HPDE6-E6E7 (cell line): ENCODE measurements around the gene NEK8.
"Not testable (repeated sequence)": the region's sequence is repeated elsewhere in the genome, so short reads cannot be mapped to it uniquely, and the experiment has no call there.

Source experiments
- DNase-seq: peaks from one replicate; pipeline ENCODE4 v3.0.0; 2011; ENCODE audit warnings: missing footprints; ENCODE audit errors: extremely low spot score

The NEK8 gene

GRCh38 chr17:28725660-28726225 is 2.8 kb upstream of the NEK8 start:
- DNase-seq, result no peak

- no peak for DNase-seq
Measured at GRCh38 chr17:28726226-28726626, 2.4 kb upstream of the NEK8 start, which contains the start of gene TLCD1. Gene TLCD1, minus strand, starts transcription at chr17:28726233. Its CDS starts 136 bp downstream, at chr17:28726097.

DNA sequence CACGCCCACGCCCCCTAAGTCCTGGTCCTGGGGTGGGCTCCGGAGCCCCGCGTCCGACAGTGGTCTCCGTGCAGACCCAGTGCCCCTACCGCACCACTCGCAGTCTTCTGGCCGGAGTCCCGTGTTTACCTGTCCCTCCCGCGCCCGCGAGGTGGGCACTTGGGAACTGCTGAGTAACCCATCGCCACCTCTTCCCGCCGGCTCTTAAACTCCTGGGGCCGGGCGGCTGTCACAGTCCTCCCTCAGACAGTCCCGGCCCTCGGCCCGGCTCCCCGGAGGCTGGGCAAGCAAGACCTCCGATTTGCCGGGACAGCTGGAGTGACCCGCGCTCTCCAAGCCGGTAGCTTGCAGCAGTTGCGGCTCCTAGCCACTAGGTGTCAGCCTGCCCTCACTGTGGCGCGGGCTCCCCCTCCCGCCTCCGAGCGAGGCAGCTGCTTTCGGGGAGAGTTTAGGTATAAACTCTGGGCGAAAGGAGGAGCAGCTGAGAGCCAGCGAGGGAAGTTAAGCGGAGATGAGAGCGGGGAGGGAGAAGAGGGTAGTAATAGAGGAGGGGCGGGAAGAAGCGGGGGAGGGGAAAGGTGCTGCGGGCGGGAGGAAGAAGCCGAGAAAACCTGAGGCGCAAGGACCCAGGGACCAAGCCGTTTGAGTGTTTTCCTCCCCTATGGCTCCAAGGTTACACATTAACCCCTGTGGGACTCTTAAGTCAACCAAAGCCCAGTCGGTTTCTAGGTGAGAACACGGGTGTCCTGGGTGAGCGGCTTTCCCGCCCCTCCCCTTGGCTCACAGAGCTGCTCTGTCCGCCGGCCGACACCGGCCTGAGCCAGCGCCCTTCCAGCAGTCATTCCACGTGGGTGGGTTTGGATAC is 1.7 kb upstream of the NEK8 start:
- no peak for DNase-seq

- DNase-seq, result no peak
Measured at GRCh38 chr17:28729950-28730330, 1.4 kb downstream of the NEK8 start.

GRCh38 chr17:28733346-28733745 is 4.8 kb downstream of the NEK8 start:
- no peak for DNase-seq

DNA sequence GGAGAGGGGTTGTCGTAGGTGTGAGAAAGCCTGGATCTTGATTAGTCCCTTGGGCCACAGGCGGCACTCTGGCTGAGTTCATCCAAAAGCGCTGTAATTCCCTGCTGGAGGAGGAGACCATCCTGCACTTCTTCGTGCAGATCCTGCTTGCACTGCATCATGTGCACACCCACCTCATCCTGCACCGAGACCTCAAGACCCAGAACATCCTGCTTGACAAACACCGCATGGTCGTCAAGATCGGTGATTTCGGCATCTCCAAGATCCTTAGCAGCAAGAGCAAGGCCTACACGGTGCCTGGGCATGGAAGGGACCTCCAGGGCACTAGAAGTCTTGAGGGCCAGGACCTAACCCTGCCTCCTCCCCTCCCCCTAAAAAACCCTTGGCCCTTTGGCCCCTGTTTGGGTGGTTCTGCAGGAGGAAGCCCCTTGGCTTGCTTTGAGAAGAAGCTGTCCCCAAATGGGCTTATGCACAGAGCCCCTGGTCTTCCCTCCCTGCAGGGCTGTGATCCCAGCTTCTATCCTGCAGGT is 6.2 kb downstream of the NEK8 start:
- DNase-seq, result no peak

GRCh38 chr17:28735242-28735722 is 6.7 kb downstream of the NEK8 start:
- no peak for DNase-seq

DNA sequence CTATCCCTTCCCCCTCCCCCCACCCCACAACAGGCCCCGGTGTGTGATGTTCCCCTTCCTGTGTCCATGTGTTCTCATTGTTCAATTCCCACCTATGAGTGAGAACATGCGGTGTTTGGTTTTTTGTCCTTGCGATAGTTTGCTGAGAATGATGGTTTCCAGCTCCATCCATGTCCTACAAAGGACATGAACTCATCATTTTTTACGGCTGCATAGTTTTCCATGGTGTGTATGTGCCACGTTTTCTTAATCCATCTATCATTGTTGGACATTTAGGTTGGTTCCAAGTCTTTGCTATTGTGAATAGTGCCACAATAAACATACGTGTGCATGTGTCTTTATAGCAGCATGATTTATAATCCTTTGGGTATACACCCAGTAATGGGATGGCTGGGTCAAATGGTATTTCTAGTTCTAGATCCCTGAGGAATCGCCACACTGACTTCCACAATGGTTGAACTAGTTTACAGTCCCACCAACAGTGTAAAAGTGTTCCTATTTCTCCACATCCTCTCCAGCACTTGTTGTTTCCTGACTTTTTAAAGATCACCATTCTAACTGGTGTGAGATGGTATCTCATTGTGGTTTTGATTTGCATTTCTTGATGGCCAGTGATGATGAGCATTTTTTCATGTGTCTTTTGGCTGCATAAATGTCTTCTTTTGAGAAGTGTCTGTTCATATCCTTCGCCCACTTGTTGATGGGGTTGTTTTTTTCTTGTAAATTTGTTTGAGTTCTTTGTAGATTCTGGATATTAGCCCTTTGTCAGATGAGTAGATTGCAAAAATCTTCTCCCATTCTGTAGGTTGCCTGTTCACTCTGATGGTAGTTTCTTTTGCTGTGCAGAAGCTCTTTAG is 7.6 kb downstream of the NEK8 start:
- not testable (repeated sequence) for DNase-seq

DNA sequence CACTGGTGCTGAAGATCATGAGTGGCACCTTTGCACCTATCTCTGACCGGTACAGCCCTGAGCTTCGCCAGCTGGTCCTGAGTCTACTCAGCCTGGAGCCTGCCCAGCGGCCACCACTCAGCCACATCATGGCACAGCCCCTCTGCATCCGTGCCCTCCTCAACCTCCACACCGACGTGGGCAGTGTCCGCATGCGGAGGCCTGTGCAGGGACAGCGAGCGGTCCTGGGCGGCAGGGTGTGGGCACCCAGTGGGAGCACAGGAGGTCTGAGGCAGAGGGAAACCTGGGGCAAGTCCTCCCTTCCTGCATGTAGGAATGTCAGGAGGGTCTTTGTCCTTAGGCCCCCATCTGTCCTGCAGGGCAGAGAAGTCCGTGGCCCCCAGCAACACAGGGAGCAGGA is 8.7 kb downstream of the NEK8 start:
- DNase-seq, result no peak

DNA sequence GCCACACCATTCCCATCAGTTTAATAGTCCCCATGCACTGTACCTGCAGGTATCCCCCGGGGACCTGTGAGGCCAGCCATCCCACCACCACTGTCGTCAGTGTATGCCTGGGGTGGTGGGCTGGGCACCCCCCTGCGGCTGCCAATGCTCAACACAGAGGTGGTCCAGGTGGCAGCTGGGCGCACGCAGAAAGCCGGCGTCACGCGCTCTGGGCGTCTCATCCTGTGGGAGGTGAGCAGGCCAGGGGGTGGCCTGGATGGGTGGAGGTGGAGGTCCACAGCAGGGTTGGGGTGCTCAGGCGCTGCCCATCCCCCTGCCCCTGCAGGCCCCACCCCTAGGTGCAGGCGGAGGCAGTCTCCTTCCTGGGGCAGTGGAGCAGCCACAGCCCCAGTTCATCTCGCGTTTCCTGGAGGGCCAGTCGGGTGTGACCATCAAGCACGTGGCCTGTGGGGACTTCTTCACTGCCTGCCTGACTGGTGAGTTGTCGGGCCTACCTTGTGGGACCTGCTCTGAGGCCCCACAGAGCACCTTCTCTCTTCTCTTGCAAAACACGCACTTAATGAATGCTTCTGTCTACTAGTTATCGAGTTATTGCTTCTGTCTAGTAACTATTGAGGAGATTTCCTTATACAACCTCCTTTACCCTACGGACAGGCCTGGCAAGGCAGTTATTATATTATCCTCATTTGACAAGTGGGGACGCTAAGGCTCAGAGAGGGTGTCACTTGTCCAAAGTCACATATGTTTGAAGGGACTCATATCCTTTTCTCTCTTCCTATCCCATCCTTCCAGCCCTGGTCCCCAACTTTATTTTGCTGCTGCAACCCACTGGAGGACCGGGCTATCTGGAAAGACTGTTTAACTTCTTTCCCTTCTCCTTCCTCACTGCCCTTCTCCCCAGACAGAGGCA is 9.4 kb downstream of the NEK8 start:
- DNase-seq, result no peak

DNA sequence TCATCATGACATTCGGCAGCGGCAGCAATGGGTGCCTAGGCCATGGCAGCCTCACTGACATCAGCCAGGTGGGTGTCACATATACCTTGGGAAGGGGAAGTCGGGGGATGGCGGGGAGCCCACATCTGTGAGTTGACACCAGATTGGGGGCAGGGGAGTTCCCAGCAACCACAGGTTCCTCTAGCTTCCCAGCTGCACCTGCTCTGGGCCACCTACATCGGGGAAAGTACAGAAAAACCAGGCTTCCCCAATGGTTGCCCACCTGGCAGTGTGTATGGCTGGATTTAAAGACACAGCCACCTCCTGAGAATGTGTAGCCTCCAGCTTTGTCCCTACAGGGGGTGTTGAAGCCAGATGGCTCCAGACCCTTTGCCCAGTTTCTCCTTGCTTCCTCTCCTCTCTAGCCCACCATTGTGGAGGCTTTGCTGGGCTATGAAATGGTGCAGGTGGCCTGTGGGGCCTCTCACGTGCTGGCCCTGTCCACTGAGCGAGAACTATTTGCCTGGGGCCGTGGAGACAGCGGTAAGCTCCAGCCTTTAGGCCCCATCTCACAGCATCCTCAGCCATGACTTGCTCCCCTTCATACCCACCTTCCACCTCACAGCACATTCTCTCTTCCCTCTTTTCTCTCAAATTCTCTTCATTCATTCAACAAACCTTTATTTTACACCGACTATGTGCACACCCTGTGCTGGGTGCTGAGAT is 10.2 kb downstream of the NEK8 start:
- no peak for DNase-seq

GRCh38 chr17:28740406-28741357 is 12.1 kb downstream of the NEK8 start:
- no peak for DNase-seq

DNA sequence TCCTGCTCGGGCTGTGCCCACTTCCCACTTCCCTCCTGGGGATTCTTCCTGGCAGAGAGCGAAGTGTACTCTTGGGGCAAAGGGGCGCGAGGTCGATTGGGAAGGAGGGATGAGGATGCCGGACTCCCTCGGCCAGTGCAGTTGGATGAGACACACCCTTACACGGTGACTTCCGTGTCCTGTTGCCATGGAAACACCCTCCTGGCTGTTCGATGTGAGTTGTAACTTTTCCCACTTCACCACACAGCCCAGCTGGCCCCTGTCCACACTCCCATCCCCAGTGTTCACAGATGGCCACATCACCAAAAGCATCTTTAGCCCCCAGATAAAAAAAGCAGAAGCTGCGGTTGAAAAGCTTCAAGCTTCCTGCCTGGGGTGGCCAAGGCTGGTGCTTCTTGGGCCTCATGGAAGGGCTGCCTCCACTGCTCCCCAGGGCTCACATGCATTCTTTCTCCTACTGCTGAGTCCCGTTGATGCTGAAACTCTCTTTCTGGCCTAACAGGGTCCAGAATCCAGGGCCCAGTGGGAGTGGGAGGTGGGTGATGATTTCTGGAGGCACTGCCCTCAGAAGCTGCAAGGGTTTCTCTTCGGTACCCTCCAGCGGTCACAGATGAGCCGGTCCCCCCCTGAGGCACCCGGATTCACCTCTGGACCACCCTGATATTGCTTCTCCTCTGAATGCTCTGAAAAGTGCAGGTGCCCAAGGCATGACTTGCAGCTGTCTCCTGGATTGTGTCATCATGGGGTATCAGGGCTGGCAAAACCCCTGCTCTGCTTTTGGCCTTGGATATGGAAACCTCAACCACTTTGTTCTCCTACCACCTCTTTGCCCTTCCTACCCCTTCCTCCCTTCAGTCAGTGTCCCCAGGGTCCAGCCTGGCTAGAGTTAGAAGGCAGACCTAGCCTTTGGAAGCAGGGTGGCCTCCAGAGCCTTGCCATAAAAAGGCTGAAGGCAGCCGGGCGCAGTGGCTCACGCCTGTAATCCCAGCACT is 13.1 kb downstream of the NEK8 start:
- DNase-seq, result no peak

- no peak for DNase-seq
Measured at GRCh38 chr17:28743243-28744103, 14.9 kb downstream of the NEK8 start, which contains the start of gene TRAF4. Gene TRAF4, plus strand, starts transcription at chr17:28744011. Its CDS starts 102 bp downstream, at chr17:28744113.

DNA sequence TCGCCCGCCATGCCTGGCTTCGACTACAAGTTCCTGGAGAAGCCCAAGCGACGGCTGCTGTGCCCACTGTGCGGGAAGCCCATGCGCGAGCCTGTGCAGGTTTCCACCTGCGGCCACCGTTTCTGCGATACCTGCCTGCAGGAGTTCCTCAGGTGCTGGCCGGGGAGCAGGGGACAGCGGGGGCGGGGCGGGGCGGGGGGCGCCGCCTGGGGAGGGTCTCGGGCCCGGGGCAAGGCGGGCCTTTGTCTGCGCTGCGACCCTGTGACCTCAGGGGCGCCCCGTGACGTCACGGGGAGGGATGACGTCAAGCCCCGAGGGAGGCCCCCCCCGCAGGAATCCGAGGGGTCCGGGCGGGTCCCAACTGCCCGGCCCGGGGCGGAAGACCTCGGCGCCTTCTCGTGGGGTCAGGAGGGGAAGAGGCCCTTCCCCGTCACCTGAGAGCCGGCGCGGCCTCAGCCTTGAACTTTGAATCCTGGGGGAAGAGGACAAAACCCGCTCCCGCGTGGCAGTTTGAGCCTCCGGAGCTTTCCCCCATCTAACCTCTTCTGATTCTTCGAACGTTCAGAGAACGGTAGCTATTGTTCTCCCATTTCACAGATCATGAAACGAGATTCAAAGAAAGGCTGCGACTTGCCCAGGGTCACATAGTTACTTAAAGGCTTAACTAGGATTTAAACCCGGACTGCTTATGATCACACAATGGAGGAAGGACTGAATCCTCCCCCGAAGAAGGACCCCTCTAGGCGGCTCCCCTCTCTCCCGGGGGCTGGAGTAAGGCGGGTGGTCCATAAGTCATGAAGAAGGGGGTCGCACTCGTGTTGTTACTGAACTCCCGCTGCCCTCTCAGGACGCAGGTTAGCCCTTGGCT is 15.8 kb downstream of the NEK8 start:
- DNase-seq, result no peak
